Measurements from ENCODE around the gene DNAAF8.
"Not testable (repeated sequence)": the region's sequence is repeated elsewhere in the genome, so short reads cannot be mapped to it uniquely, and the experiment has no call there.

The DNAAF8 gene

GRCh38 chr16:4784444-4784987, 50.2 kb downstream of the DNAAF8 start:
- not testable (repeated sequence) for DNase-seq

- no peak for DNase-seq
These were observed 51.6 kb downstream of the DNAAF8 start for GRCh38 chr16:4785758-4786433.

- no peak for DNase-seq
These were observed 52.7 kb downstream of the DNAAF8 start for GRCh38 chr16:4787068-4787467.

- no peak for DNase-seq
These were observed 53.5 kb downstream of the DNAAF8 start, which contains the start of gene SEPTIN12 for GRCh38 chr16:4787627-4788482. Gene SEPTIN12, minus strand, starts transcription at chr16:4788345. Its CDS starts 700 bp downstream, at chr16:4787645.

GRCh38 chr16:4788489-4788889, 54.2 kb downstream of the DNAAF8 start:
- DNase-seq = no peak

GRCh38 chr16:4788910-4789309, 54.6 kb downstream of the DNAAF8 start:
- no peak for DNase-seq

GRCh38 chr16:4790261-4790660, 55.9 kb downstream of the DNAAF8 start:
- DNase-seq = no peak

- DNase-seq = no peak
These were observed 56.5 kb downstream of the DNAAF8 start for GRCh38 chr16:4790871-4791270.

- DNase-seq = no peak
These were observed 58.7 kb downstream of the DNAAF8 start for GRCh38 chr16:4792951-4793513.

- no peak for DNase-seq
These were observed 61.0 kb downstream of the DNAAF8 start, which contains the start of gene SMIM22 for GRCh38 chr16:4795181-4795827. Gene SMIM22, plus strand, starts transcription at chr16:4795369. Its CDS starts 366 bp downstream, at chr16:4795735.

GRCh38 chr16:4795828-4796572, 61.7 kb downstream of the DNAAF8 start:
- DNase-seq = no peak

GRCh38 chr16:4796982-4797804, 62.9 kb downstream of the DNAAF8 start:
- no peak for DNase-seq

- no peak for DNase-seq
These were observed 63.5 kb downstream of the DNAAF8 start for GRCh38 chr16:4797805-4798252.

GRCh38 chr16:4798456-4798855, 64.1 kb downstream of the DNAAF8 start:
- DNase-seq = no peak

Data from T1000 (cell line).